HG02973 (cell line): ENCODE measurements around the gene AQP10.
"Not testable (repeated sequence)": the region's sequence is repeated elsewhere in the genome, so short reads cannot be mapped to it uniquely, and the experiment has no call there.

Experiments used
- ATAC-seq: cut with Tn5 transposase; IDR thresholded peaks from one replicate; pipeline ENCODE4 v1.9.1; 2021; ENCODE audit warnings: moderate library complexity; ENCODE audit not compliant: unreplicated experiment

Gene AQP10

GRCh38 chr1:154323493-154323892, 2.6 kb downstream of the AQP10 start:
- ATAC-seq = no peak

GRCh38 chr1:154324241-154324640, 3.3 kb downstream of the AQP10 start:
- no peak for ATAC-seq

GRCh38 chr1:154324669-154325582, 4.0 kb downstream of the AQP10 start, which contains the start of gene ATP8B2:
TSS of gene ATP8B2 (plus strand) at chr1:154325525. CDS start at chr1:154328142, 2,617 bp downstream.
- ATAC-seq = no peak

GRCh38 chr1:154325583-154326545, 5.0 kb downstream of the AQP10 start:
- no peak for ATAC-seq

GRCh38 chr1:154326546-154327465, 5.9 kb downstream of the AQP10 start:
- no peak for ATAC-seq

GRCh38 chr1:154327466-154328317, 6.8 kb downstream of the AQP10 start:
- no peak for ATAC-seq

GRCh38 chr1:154328318-154329151, 7.6 kb downstream of the AQP10 start:
- ATAC-seq = peak; percentile 38

- no peak for ATAC-seq
Measured at GRCh38 chr1:154329152-154329521, 8.2 kb downstream of the AQP10 start.

GRCh38 chr1:154329551-154330131, 8.7 kb downstream of the AQP10 start:
- no peak for ATAC-seq

GRCh38 chr1:154330669-154331068, 9.8 kb downstream of the AQP10 start:
- ATAC-seq = no peak

- no peak for ATAC-seq
Measured at GRCh38 chr1:154334079-154335024, 13.5 kb downstream of the AQP10 start.

- ATAC-seq = no peak
Measured at GRCh38 chr1:154335025-154335714, 14.3 kb downstream of the AQP10 start.

- no peak for ATAC-seq
Measured at GRCh38 chr1:154337253-154337894, 16.5 kb downstream of the AQP10 start.

GRCh38 chr1:154338875-154339274, 18.0 kb downstream of the AQP10 start:
- ATAC-seq = no peak

- ATAC-seq = not testable (repeated sequence)
Measured at GRCh38 chr1:154341366-154341765, 20.5 kb downstream of the AQP10 start.

GRCh38 chr1:154342132-154342531, 21.2 kb downstream of the AQP10 start:
- no peak for ATAC-seq
